ACHN (cell line): ENCODE measurements around the gene CFDP1.

Source experiments
- DNase-seq: peaks from one replicate; pipeline ENCODE4 v3.0.0-alpha.2; 2015
- in situ Hi-C: cut with HindIII; loops from 2 replicates; pipeline ENCODE4 v1.10.0; 2017; ENCODE audit warnings: low sequenced_read_pairs, low pct_ligation_motif_present, low pct_unique_long_range_greater_than_20kb

The CFDP1 gene

DNA sequence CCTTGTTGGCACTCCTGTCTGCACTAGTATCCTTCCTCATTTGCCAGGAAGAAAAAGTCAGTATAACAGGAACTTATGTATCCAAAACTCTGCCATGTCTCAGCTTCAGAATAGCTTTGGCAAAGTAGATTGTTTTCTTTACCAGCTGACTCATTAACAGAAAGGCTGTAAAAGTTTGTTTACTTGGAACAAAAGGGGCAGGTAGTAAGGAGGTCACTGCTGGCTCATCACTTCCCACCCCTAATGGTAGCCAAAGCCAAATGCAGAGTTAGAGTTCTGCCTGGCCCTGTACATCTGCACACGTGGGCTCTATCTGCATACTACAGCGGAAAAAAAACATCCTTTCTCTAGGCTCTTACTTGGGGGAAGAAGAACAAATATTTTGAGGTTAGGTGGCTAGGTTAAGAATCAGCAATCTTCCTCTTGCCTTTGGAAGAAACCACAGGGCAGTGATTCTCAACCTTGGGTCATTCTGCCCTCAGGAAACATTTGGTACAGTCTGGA is 90.9 kb downstream of the CFDP1 start:
- peak; percentile 30 for DNase-seq
- in situ Hi-C loops = no loop called here

GRCh38 chr16:75341564-75342307 is 91.6 kb downstream of the CFDP1 start:
- no peak for DNase-seq
- in situ Hi-C loops = no loop called here

- in situ Hi-C loops = no loop called here
- DNase-seq = peak; percentile 85
These were observed 92.4 kb downstream of the CFDP1 start for GRCh38 chr16:75340741-75341491.

DNA sequence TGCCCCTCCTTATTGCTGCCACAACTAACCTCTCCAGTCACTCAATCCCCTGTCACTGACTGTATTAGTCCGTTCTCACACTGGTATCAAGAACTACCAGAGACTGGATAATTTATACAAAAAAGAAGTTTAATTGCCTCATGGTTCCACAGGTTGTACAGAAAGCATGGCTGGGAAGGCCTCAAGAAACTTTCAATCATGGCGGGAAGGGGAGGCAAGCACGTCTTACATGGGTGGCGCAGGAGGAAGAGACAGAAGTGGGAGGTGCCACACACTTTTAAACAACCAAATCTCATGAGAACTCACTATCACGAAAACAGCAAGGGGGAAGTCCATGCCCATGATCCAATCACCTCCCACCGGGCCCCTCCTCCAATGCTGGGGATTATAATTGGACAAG is 95.9 kb downstream of the CFDP1 start:
- in situ Hi-C loops = no loop called here
- DNase-seq = no peak

DNA sequence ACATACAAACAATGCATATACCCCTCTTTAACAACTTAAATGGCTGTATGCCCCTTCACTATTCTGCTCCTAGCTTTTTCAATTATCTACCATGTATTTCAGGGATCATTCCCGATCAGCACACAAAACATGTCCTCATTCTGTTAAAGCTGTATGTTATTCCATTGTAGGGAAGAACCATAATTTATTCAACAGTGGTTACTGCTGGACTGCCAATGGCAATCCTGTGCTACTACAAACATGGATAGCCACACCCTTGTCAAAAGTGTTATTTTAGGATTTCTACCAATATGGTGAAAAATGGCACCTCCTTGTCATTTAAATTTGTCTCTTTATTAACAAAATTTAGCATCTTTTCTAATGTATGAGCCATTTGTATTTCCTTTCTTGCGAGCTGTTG is 96.8 kb downstream of the CFDP1 start:
- in situ Hi-C loops = no loop called here

DNA sequence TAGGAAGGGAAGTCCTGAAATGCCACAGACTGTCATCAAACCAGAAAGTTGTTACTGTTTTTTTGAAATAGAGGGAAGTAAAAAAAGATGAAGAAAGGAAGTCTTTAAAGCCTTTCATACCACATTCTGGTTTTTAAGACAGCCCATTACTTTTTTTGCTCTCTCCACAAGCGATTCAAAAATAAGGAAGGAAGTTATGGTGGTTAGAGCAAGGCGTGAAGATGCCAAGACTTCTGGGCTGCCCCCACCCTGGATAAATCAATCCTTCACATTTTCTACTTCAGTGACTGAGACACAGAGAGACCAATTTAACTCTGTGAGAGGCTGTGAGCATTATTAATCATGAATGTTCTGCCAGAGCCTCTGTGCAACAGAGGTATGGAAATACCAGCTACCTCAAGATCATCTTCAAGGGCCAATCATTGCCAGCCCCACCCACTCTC is 99.6 kb downstream of the CFDP1 start:
- in situ Hi-C loops = no loop called here
- no peak for DNase-seq

More for the DNA sequence above, 96.8 kb downstream of the CFDP1 start:
- no peak for DNase-seq

DNA sequence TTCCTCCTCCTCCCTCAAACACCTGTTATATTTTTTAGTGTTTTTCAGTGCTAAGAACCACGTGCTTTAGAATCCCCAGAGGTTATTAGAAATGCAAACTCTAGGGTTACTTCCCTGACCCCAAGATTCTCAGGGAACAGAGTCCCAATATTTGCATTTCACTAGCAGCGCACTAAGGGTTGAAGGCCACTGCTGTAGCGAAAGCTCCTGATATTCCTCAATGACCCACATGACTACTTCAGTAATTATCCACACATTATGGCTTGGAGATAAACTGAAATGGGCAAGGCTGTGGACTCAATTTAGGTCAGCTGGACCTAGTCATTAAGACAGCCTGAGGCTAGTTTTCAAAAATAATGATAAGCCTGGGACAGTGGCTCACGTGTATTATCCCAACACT is 103.4 kb downstream of the CFDP1 start:
- in situ Hi-C loops = no loop called here
- no peak for DNase-seq

DNA sequence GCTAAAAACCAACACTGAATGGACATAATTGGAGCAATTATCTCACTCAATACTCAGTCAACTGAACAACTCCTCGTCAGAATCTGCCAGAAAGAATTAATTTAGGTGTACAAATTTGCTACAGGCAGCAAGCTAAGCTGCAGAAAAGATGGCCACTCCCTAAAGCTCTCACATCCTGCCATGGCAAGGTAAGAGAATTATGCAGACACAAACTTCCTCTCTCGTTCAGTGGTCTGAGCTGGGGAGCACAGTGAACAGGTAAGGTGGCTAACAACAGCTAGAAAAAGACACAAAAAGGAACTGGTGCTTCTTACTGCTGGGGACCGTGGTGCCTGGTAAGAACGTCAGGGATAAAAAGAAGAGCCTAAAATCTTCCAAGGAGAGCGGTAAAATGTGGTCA is 107.0 kb downstream of the CFDP1 start:
- DNase-seq = no peak
- in situ Hi-C loops = no loop called here

DNA sequence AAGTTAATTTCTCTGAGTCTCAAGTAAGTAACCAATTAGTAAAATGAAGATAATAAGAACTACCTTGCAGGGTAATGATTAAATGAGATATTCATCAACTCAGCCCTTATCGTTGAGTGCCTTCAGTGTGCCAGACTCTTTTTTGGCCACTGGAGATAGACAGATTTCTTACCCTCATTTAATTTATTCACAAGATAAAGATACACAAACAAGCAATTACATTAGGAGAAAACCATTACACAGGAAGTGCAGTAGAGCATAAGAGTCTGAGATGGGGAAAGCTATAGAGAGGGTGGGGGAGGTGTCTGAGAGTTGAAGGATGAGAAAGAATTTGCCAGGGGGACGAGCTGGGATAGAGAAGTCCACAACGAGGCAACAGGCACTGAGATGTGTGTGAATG is 109.4 kb downstream of the CFDP1 start:
- no peak for DNase-seq
- in situ Hi-C loops = no loop called here

DNA sequence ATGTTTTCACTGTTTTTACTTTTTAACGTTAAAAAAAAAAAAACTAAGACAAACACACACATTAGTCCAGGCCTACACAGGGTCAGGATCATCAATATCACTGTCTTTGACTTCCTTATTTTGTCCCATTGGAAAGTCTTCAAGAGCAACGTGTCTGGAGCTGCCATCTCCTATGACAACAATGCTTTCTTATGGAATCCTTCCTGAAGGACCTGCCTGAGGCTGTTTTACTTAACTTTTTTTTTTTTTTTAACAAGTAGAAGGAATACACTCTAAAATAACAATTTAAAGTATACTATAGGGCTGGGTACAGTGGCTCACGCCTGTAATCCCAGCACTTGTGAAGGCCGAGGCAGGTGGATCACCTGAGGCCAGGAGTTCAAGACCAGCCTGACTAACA is 110.1 kb downstream of the CFDP1 start:
- in situ Hi-C loops = no loop called here
- DNase-seq = no peak

DNA sequence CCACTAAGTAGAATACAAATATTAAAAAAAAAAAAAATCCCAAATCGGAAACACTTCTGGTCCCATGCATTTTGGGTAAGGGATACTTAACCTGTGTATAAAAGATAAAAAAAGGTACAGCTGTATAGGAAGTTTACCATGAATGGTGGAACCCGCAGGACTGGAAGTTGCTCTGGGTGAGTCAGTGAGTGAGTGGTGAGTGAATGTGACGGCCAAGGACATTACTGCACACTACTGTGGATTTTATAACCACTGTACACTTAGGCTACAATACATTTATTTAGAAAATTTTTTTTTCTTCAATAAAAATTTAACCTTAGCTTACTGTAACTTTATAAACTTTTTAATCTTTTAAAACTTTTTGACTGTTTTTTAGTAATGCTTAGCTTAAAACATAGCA is 110.6 kb downstream of the CFDP1 start:
- in situ Hi-C loops = no loop called here

DNA sequence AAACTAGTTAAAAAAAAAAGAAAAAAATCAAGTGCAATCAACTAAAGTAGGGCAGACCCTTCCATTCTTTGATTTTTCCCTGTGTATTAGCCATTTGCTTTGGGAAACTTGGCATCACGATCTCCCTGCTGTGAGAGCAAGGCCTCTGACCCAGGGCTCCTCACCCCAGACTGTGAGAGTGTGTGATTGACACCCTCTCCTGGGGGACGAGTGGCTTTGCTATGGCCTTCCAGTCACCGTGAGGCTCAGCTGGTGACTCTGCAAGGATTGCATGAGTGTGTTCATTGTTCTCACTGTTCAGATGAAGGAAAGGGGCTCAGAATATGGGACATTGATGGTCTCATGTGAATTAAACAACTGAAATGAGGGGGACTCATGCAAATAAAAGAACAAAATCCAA is 112.9 kb downstream of the CFDP1 start:
- in situ Hi-C loops = no loop called here
- peak; percentile 18 for DNase-seq

More for the DNA sequence above, 110.6 kb downstream of the CFDP1 start:
- no peak for DNase-seq

GRCh38 chr16:75319513-75320411 is 113.5 kb downstream of the CFDP1 start:
- in situ Hi-C loops = no loop called here
- peak; percentile 80 for DNase-seq

GRCh38 chr16:75318737-75319136 is 114.6 kb downstream of the CFDP1 start:
- no peak for DNase-seq
- in situ Hi-C loops = no loop called here

GRCh38 chr16:75317532-75317931 is 115.8 kb downstream of the CFDP1 start:
- no peak for DNase-seq
- in situ Hi-C loops = no loop called here

- in situ Hi-C loops = no loop called here
- no peak for DNase-seq
These were observed 116.2 kb downstream of the CFDP1 start for GRCh38 chr16:75317101-75317522.

GRCh38 chr16:75315539-75316306 is 117.6 kb downstream of the CFDP1 start:
- in situ Hi-C loops = no loop called here
- DNase-seq = no peak

- in situ Hi-C loops = no loop called here
These were observed 120.4 kb downstream of the CFDP1 start for GRCh38 chr16:75312875-75313274.

More at GRCh38 chr16:75312875-75313274, 120.4 kb downstream of the CFDP1 start:
- DNase-seq = no peak
